Activated CD4-positive, alpha-beta memory T cell treated with anti-CD3 and anti-CD28 coated beads for 36 hours (primary cell): ENCODE data around the gene KISS1R. TPM values are rescaled to one million over a fixed set of nuclear protein-coding genes. Genes with fewer than 3 reads are reported as not detected.
"Not testable (repeated sequence)": the region's sequence is repeated elsewhere in the genome, so short reads cannot be mapped to it uniquely, and the experiment has no call there.

Experiments used
- CTCF ChIA-PET: fragments of 350-600 bp; sonication (Branson Sonifier 250); formaldehyde crosslinking; loops from one replicate; lab custom pipeline; 2021; ENCODE audit warnings: antibody characterized with exemption, inconsistent platforms; lab: Charles Lee
- POLR2A ChIA-PET: fragments of 350-600 bp; sonication (Branson Sonifier 250); formaldehyde crosslinking; loops from one replicate; lab custom pipeline; 2021; ENCODE audit warnings: antibody characterized with exemption; lab: Charles Lee
- DNase-seq: peaks from one replicate; pipeline ENCODE4 v3.0.0-alpha.2; 2020
- H3K27ac Mint-ChIP-seq: one replicate; pipeline ENCODE4 v1.8.0; 2021; ENCODE audit warnings: mixed read lengths
- H3K27me3 Mint-ChIP-seq: one replicate; pipeline ENCODE4 v1.8.0; 2021; ENCODE audit warnings: mixed read lengths
- H3K36me3 Mint-ChIP-seq: one replicate; pipeline ENCODE4 v1.8.0; 2021; ENCODE audit warnings: mixed read lengths
- H3K4me1 Mint-ChIP-seq: one replicate; pipeline ENCODE4 v1.8.0; 2021; ENCODE audit warnings: low read depth, mixed read lengths
- H3K4me3 Mint-ChIP-seq: one replicate; pipeline ENCODE4 v1.8.0; 2021; ENCODE audit warnings: mild to moderate bottlenecking, mixed read lengths
- H3K9me3 Mint-ChIP-seq: one replicate; pipeline ENCODE4 v1.8.0; 2021; ENCODE audit warnings: mixed read lengths
- intact Hi-C: fragments of 100-400 bp; cut with micrococcal nuclease; formaldehyde crosslinking; loops from one replicate; pipeline ENCODE4 v1.15.1; 2023
- total RNA-seq, 2 experiments: library from RNA; stranded (reverse); gene quantifications; one replicate each; pipeline ENCODE4 v1.2.3, GENCODE V29; 2021

Gene KISS1R
- total RNA-seq, 2 experiments from 2014 or later: 9.9 to 10.6 TPM

GRCh38 chr19:954672-955494, 37.8 kb downstream of the KISS1R start:
- Mint-ChIP-seq H3K4me3 (no peak overlapping the region), H3K4me1 (peaks cover 13% of the 10 kb centered on the region), H3K9me3 (no peaks in the 10 kb centered on the region), H3K27me3 (no peaks in the 10 kb centered on the region), H3K27ac (no peak overlapping the region), H3K36me3 (no peaks in the 10 kb centered on the region)
- POLR2A ChIA-PET: no interaction called here
- CTCF ChIA-PET: no interaction called here
- no peak for DNase-seq
- intact Hi-C loops: no loop called here

- no peak overlapping the region for H3K27ac Mint-ChIP-seq
- H3K27me3 Mint-ChIP-seq: no peaks in the 10 kb centered on the region
- ChIA-PET POLR2A (no interaction called here), CTCF (no interaction called here)
- H3K36me3 Mint-ChIP-seq: no peaks in the 10 kb centered on the region
- no peak for DNase-seq
- peaks cover 13% of the 10 kb centered on the region for H3K4me1 Mint-ChIP-seq
- intact Hi-C loops: no loop called here
- no peak overlapping the region for H3K4me3 Mint-ChIP-seq
- no peaks in the 10 kb centered on the region for H3K9me3 Mint-ChIP-seq
Measured at GRCh38 chr19:955803-956765, 39.0 kb downstream of the KISS1R start.

GRCh38 chr19:956766-957440, 39.8 kb downstream of the KISS1R start:
- ChIA-PET POLR2A (no interaction called here), CTCF (no interaction called here)
- H3K4me1 Mint-ChIP-seq: peaks cover 9% of the 10 kb centered on the region
- H3K4me3 Mint-ChIP-seq: no peak overlapping the region
- H3K9me3 Mint-ChIP-seq: no peaks in the 10 kb centered on the region
- H3K27ac Mint-ChIP-seq: no peak overlapping the region
- no peaks in the 10 kb centered on the region for H3K36me3 Mint-ChIP-seq
- no peak for DNase-seq
- intact Hi-C loops: no loop called here
- H3K27me3 Mint-ChIP-seq: no peaks in the 10 kb centered on the region

GRCh38 chr19:957578-957977, 40.4 kb downstream of the KISS1R start:
- H3K9me3 Mint-ChIP-seq, H3K27me3 Mint-ChIP-seq, H3K4me3 Mint-ChIP-seq, POLR2A ChIA-PET, H3K36me3 Mint-ChIP-seq, CTCF ChIA-PET, H3K27ac Mint-ChIP-seq, DNase-seq, intact Hi-C loops: not testable (repeated sequence)
- H3K4me1 Mint-ChIP-seq: peaks cover 13% of the 10 kb centered on the region

GRCh38 chr19:958967-959855, 42.1 kb downstream of the KISS1R start:
- ChIA-PET POLR2A (interaction anchor here (0.5 kb wide), 1 partner anchor 19 kb away, joined by 3 read pairs; no protein-coding TSS in a partner anchor), CTCF (no interaction called here)
- intact Hi-C loops: no loop called here
- H3K27ac Mint-ChIP-seq: no peak overlapping the region
- DNase-seq: peak; percentile 60
- H3K4me1 Mint-ChIP-seq: peaks cover 9% of the 10 kb centered on the region
- no peak overlapping the region for H3K4me3 Mint-ChIP-seq
- peaks cover 3% of the 10 kb centered on the region for H3K36me3 Mint-ChIP-seq
- H3K27me3 Mint-ChIP-seq: no peaks in the 10 kb centered on the region
- no peaks in the 10 kb centered on the region for H3K9me3 Mint-ChIP-seq

- Mint-ChIP-seq H3K27me3 (no peaks in the 10 kb centered on the region), H3K4me1 (peaks cover 9% of the 10 kb centered on the region), H3K9me3 (peaks cover under 1% of the 10 kb centered on the region), H3K36me3 (peaks cover 8% of the 10 kb centered on the region), H3K27ac (no peak overlapping the region), H3K4me3 (no peak overlapping the region)
- no peak for DNase-seq
- ChIA-PET CTCF (no interaction called here), POLR2A (interaction anchor here (0.5 kb wide), 1 partner anchor 20 kb away, joined by 3 read pairs; no protein-coding TSS in a partner anchor)
- intact Hi-C loops: no loop called here
Measured at GRCh38 chr19:960020-960419, 42.9 kb downstream of the KISS1R start.

- no peak overlapping the region for H3K27ac Mint-ChIP-seq
- peaks cover 12% of the 10 kb centered on the region for H3K36me3 Mint-ChIP-seq
- ChIA-PET POLR2A (no interaction called here), CTCF (no interaction called here)
- peaks cover 3% of the 10 kb centered on the region for H3K9me3 Mint-ChIP-seq
- no peak overlapping the region for H3K4me3 Mint-ChIP-seq
- no peaks in the 10 kb centered on the region for H3K27me3 Mint-ChIP-seq
- DNase-seq: no peak
- intact Hi-C loops: no loop called here
- H3K4me1 Mint-ChIP-seq: peaks cover 9% of the 10 kb centered on the region
Measured at GRCh38 chr19:960601-960938, 43.4 kb downstream of the KISS1R start.

GRCh38 chr19:961866-962620, 44.9 kb downstream of the KISS1R start:
- Mint-ChIP-seq H3K27me3 (no peaks in the 10 kb centered on the region), H3K4me1 (peaks cover 9% of the 10 kb centered on the region), H3K9me3 (peaks cover 3% of the 10 kb centered on the region), H3K4me3 (no peak overlapping the region), H3K36me3 (peaks cover 14% of the 10 kb centered on the region), H3K27ac (no peak overlapping the region)
- no peak for DNase-seq
- ChIA-PET CTCF (interaction anchor here (1.1 kb wide), 1 partner anchor 9 kb away, joined by 5 read pairs; no protein-coding TSS in a partner anchor), POLR2A (no interaction called here)
- intact Hi-C loops: no loop called here

- intact Hi-C loops: no loop called here
- Mint-ChIP-seq H3K4me1 (peaks cover 9% of the 10 kb centered on the region), H3K27ac (no peak overlapping the region), H3K27me3 (no peaks in the 10 kb centered on the region), H3K36me3 (peaks cover 18% of the 10 kb centered on the region), H3K9me3 (peaks cover 3% of the 10 kb centered on the region), H3K4me3 (no peak overlapping the region)
- POLR2A ChIA-PET: no interaction called here
- no peak for DNase-seq
- CTCF ChIA-PET: interaction anchor here (1.1 kb wide), 1 partner anchor 9 kb away, joined by 5 read pairs; no protein-coding TSS in a partner anchor
Measured at GRCh38 chr19:962683-963400, 45.7 kb downstream of the KISS1R start.

GRCh38 chr19:963486-963951, 46.4 kb downstream of the KISS1R start:
- Mint-ChIP-seq H3K9me3 (peaks cover 3% of the 10 kb centered on the region), H3K27ac (no peak overlapping the region), H3K36me3 (peaks cover 21% of the 10 kb centered on the region), H3K4me1 (peaks cover 9% of the 10 kb centered on the region), H3K27me3 (no peaks in the 10 kb centered on the region), H3K4me3 (no peak overlapping the region)
- intact Hi-C loops: no loop called here
- ChIA-PET POLR2A (no interaction called here), CTCF (interaction anchor here (0.6 kb wide), 1 partner anchor 73 kb away, joined by 4 read pairs; no protein-coding TSS in a partner anchor)
- no peak for DNase-seq
